ENCODE measurements around the gene LUC7L3.

DNA sequence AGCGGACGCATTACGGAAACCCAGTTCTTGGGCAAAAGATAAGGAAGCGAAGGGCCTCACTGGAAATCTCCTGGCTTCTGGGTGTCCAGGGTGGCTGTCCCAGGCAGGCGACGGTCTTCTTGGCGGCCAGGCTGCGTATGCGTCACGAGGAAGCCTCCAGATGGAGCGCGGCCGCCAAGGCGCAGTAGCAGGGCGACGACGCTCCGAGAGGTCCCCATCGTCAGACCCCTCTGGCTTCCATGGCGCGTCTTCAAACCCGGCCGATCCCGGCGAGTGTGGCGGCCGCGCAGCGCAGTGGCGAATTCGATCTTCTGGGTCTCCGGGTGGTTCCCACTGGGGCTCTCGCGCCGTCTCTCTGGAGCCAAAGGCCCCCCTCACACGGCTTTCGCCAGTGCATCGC is 61.8 kb downstream of the LUC7L3 start:
- TF ChIP-seq, protein P1, sequence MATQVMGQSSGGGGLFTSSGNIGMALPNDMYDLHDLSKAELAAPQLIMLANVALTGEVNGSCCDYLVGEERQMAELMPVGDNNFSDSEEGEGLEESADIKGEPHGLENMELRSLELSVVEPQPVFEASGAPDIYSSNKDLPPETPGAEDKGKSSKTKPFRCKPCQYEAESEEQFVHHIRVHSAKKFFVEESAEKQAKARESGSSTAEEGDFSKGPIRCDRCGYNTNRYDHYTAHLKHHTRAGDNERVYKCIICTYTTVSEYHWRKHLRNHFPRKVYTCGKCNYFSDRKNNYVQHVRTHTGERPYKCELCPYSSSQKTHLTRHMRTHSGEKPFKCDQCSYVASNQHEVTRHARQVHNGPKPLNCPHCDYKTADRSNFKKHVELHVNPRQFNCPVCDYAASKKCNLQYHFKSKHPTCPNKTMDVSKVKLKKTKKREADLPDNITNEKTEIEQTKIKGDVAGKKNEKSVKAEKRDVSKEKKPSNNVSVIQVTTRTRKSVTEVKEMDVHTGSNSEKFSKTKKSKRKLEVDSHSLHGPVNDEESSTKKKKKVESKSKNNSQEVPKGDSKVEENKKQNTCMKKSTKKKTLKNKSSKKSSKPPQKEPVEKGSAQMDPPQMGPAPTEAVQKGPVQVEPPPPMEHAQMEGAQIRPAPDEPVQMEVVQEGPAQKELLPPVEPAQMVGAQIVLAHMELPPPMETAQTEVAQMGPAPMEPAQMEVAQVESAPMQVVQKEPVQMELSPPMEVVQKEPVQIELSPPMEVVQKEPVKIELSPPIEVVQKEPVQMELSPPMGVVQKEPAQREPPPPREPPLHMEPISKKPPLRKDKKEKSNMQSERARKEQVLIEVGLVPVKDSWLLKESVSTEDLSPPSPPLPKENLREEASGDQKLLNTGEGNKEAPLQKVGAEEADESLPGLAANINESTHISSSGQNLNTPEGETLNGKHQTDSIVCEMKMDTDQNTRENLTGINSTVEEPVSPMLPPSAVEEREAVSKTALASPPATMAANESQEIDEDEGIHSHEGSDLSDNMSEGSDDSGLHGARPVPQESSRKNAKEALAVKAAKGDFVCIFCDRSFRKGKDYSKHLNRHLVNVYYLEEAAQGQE (IDR thresholded peaks at IDR 0.05; ENCODE audit: insufficient read depth in 1 of 2, low read depth in 2 of 2, low read length in 2 of 2) = no peak
- no peak for TF ChIP-seq POLR2AphosphoS5 (IDR thresholded peaks at IDR 0.05; ENCODE audit: low read depth, low read length)

All from PFSK-1 (cell line).